Stimulated activated CD4-positive, alpha-beta T cell treated with anti-CD3 and anti-CD28 coated beads, Interleukin-2, amount 100 ng/mL, for 4 hours (primary cell): ENCODE data around the gene MPRIP.

ENCODE experiments used
- DNase-seq: peaks from one replicate; pipeline ENCODE4 v3.0.0-alpha.2; 2020; ENCODE audit warnings: low read depth

The MPRIP gene

DNA sequence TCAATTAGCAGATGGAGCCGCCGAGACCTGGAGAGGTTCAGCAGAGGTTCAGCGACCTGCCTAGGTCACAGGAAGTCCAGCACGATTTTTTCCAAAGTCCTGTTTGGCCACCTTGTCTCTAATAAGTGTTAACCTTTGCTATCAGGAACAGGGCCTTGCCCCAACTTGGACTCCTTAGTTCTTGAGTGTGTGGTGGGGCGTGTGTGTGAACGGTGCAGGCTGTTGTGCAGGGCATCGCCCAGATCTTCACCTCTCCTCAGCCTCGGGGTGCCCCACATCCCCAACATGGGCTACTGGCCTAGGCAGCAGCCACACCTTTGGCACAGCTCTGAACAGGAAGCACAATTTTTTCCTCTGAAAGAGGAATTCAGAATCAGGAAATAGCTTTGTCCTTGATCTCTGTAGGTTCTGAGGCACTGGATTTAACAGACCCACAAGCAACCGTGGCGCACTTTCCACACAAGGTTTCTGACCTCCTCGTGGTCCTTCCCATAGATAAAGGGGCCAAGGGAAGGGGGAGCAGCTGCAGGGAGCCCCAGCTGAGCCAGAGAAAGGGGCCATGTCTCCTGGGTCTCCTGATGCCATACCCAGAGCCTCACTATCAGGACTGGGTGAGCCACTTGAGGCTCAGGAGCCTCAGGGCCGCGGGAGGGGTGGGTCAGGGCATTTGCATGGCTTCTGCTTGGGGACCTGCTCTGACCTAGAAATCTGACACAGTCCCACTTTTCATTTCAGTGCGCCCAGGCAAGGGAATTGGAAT lies 10.4 kb downstream of the MPRIP start:
- no peak for DNase-seq

DNA sequence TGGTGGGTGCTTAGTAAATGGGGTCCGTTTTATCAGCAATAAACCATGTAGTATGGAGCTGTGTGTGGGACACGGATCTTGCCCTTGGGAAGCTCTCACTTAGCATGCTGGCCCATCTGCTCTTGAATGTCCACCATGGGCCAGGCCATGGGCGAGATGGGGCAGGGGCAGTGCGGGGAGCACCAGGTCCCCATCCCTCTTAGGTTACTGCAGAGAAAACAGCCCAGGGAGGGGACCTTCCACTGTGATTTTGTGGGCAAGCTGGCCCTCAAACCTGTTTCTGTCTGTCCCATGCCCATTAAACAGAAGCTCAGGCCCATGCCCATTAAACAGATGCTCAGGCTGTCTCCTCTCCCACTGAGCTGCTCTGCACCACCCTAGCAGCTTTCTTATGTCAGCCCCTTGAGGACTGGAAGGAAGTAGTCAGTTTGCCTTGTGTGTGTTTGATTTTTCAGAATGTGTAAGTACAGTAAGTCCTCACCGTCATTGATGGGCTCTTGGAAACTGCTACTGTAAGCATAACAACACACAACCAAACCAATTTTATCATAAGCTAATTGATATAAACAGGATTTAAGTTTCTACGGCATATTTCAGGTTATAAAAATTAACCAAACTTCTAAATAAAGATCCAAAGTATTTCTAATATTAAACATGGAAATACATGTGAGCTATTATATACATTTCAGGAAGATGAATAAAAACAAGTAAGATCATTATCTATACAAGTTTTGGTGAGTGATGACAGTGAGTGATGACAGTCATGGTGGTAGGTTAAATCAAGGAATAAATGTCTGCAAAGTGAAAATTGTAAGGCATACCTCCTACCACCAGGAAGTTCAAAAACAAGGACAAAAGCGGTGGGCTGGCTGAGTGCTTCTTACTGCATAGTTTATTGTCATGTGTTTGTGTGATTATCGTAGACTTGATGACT lies 11.5 kb downstream of the MPRIP start:
- DNase-seq: no peak

DNA sequence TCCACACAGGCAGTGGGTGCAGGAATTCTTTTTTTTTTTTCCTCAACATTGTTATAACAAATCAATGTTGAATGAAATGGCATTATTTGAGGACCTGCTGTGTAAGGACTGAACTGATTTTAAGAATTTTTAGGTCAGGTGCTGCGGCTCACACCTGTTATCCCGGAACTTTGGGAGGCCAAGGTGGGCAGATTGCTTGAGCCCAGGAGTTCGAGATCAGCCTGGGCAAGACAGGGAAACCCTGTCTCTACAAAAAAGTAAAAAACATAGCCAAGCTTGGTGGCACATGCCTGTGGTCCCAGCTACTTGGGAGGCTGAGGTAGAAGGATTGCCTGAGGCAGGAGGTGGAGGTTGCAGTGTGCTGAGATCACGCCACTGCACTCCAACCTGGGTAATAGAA lies 12.4 kb downstream of the MPRIP start:
- DNase-seq: no peak

DNA sequence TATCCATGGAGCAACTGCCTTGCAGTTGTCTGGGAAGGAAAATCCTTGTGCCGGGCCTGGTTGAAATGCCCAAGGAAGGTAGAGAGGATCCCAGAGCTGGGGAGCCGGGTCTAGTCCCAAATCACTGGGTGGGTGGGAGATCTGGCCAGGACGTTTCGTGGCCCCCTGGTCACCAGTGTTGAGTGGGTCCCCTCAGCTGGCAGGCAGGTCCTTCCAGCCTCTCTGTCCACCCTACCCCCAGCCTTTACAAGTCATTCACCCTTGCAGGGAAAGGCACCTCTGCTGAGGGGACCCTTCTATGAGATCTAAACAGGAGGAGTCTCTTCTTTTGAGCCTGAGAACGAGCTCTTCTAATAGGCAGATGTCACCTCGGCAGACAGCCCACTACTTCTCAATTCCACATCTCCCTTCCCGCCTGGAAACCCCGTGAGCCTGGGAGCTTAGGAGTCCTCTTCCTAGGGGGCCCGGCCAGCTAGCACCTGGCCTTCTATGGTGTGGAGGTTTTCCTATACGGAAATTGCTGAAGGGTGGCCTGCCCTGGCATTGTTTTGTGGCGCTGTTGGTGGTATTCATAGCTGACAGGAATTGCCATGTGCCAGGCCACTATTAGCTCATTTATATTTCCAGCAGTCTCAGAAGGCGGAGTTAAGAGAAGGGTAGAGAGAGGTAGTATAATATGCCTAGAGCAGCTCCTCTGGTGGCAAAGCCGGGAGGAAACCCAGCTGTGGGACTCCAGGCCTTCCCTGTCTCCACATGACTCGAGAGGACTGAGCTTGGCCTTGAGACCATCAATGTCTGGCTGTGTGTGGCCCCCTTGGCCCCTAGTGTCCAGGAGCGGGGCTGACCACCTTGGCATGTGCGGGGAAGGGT lies 13.3 kb downstream of the MPRIP start:
- DNase-seq: no peak

DNA sequence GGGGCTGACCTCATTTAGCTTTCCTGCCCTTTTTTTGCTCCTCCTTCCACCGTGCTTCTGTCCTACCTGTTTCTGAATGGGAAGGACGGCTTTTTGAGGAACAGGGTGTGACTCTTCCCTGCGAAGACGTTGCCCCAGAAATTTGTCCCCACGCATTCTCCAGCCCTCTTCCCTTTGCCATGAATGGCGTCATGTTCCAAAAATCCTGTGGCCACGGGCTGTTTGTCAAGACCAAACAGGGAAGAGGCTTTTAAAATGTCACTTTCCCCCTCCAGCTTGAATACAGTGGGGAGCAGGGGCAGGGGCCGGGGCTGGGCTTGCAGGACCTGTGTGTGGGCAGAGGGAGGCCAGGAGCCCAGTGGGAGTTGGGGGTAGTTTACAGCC lies 13.9 kb downstream of the MPRIP start:
- DNase-seq: no peak

DNA sequence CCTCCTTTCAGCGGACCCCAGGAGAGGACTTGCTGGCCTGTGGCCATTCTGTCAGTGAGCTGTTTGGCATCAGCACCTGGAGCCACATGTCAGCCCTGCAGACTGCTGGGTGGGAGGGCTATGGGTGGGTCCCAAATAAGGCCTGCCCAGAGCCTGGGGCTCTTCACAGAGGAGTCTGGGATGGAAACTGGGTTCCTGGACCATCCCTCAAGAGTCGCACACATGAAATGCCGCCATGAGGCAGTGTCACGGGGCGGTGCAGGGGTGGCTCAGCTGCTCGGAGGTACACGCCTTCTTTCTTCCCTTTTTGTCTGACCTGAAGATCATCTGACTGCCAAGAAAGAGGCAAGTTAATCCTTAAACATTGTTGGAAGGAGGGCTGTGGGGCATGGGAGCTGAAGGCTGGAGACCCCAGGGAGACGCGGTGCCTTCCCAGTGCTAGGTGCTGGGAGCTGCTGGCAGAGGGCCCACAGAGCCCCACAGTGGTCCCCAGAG lies 14.8 kb downstream of the MPRIP start:
- DNase-seq: no peak

DNA sequence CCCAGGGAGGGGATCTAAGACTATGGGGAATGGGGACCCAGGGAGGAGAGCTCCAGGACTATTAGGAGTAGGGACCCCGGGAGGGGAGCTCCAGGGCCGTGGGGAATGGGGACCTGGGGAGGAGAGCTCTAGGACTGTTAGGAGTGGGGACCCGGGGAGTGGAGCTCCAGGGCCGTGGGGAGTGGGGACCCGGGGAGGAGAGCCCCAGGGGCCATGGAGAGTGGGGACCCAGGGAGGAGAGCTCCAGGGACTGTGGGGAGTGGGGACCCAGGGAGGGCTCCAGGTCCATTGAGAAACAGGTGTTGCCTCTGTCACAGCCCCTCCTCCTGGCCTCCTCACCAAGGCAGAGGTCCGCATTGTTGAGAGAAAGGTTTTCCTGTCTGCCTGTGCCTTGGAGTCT lies 16.0 kb downstream of the MPRIP start:
- DNase-seq: no peak

DNA sequence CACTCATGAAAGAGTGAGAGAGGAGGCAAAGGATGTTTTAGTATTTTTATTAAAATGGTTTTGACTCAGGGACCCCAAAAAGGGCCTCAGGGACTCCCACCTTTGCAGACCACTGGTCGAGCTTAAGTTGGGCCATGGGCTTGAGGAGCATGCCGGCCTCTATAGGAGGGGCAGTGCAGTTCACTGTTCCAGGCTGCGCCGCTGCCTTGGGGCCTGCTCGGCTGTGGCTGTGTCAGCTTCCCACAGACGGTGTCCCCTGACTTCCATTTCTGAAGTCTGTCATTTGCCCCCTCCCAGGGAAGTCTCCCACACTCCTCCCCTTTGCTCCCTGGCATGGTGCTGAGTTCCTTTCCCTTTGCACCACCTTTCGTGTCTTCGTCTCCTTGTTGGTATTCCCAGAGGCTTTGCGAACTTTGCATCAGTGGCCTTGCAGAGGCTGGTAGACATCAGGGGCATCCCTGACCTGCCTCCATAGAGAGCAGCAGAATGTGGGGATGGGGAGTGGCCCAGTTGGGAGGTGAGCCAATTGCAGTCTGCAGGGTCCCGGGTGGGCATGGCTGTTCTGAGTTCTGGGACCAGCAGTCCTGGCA lies 17.1 kb downstream of the MPRIP start:
- DNase-seq: no peak

DNA sequence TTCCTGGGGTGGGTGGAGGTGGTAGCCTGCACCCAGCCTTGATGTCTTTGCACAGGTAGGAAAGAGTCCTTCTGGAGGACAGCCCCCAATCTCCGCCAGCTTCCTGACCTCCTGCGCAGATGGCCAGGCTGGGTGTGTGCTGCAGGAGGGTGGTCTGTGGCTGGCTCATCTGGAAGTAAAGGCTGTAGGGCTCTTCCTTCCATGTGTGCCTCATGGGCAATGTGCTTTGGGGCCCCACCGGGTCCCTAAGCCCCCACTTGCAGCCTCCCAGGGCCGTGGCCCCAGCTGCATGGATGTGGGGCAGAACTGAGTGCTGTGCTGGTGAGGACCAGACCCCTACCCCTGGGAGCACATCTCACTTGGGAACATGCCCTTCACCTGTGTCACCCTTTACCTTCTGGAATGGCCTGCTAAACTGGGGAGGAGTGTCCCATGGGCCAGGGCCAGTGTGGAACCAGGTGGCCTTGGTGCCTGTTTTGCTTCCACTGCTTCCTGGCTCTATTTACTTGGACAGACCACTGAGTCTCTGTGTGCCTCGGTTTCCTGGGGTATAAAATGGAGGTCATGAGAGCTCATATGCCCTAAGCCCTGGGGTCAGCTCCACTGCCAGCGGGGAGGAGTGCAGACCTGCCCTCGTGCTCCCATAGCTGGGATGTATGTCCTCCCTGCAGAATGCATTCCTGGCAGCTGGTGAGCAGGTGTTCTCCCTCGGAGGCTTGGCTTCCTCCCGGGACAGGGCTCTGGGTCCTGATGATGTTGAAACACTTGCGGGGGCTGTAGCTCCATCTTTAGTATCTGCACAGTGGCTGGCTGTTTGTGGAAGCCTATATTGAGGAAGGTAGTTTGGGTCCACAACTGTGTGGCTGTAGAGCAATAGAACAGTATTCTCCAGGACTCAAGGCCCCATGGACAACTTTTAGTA lies 18.0 kb downstream of the MPRIP start:
- DNase-seq: no peak

DNA sequence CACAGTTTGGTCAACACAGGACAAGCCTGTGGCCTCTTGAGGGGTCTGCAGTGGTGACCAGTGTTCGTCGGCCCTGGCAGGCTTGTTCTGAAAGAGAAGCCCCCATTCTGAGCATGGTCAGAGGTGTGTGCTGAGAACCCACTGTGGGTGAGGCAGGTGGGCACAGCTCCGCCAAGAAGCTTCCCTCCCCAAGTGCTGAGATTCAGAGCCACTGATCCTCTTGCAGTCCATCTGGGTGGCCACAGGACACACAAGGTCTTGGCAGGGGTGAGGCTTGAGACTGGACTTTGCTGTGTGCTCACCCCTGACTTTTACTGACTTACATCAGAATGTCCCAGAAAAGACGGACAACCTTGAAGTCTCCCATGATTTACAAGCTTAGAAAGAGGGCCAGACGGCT lies 18.7 kb downstream of the MPRIP start:
- DNase-seq: no peak

DNA sequence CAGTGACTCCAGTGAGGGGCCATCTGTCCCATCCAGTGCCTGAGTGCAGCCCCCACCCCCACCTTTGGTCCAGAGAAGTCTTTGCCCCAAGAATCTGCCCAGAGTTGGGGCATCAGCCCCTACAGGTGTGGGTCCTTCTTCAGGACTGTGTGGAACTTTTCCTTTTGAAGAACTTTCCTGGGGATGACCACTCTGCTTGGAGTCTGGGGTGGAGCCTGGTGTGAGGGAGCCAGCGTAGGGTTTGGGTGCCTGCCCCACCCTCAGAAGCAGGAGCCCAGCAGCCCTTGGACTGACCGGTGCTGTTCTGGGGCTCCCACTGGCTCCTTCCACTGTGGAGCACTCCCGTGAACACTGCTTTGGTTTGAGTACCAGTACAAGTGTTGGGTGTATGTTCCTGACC lies 19.3 kb downstream of the MPRIP start:
- DNase-seq: no peak

DNA sequence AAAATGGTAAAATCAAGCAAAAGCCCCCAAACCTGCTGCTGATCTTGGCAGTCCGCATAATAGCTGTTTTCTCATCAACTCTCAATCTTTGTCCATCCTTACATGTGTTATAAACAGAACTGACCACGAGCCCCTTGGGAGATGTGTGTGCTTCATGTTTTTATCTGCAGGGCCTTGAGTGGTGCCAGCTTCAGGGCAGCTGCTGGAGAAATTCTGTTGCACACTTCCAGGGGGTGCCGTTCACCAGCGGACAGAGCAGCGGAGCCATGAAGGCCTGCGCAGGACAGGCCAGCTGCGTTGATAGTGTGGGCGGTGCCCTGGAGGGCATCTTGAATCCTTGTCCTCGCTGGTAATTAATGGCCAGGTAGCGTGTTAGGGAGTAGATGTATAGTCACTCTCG lies 20.1 kb downstream of the MPRIP start:
- no peak for DNase-seq

DNA sequence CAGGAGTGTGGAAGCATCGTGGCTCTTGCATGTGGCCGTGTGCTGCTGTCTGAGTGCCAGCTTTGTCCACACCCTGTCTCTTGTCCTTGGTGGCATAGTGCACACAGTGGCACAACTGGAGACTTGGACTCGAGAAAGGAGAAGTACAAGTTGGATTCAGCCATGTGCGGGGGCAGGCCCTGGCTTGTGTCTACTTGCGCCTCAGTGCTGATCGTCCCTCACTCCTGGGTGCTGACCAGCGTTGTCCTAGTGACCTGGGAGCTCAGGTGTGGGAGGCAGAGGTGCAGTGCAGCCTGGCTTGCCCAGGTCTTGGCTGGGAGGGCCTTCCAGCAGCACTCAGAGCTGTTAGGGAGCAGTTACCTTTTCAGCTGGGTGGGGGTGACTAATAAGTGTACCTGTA lies 20.6 kb downstream of the MPRIP start:
- no peak for DNase-seq

DNA sequence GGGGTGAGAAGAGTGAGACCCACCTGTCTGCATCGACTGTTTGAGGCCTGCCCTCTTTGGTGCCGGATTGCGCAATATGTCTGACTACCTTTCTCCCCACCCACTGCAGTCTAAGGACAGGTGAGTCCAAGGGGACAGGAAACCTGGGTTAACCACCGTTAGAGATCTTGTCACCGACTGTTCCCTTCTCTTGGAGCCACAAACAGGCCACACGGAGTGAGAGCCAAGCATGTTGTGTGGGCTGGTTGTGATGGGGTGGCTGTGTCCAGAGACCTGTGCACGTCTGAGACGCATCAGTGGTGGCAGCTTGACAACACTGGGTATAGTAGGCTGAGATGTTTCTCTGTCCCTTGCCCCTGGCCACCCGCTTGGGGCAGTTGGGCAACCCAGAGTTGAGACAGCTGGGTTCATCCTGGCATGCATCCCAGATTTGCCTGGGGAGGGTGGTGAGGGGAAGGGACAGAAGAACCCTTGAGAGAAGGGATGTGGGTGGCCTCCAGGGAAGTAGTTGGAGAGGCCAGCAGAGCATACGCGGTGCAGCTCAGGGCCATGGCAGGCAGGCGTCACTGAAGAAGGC lies 21.4 kb downstream of the MPRIP start:
- DNase-seq: no peak

DNA sequence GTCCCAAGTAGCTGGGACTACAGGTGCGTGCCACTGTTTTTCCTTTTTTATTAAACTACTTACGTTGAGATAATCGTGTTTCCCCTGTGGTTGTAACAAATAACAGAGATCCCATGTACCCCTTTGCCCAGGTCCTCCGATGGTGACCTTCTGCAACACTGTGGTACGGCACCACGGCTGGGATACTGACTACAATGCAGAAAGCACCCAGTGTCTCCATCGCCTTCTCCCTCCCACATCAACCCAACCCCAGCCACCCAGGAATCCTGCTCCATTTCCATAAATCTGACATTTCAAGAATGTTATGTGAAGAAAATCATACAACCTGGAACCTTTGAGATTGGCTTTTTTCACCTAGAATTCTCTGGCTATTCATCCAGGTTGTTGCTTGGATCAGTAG lies 22.1 kb downstream of the MPRIP start:
- DNase-seq: no peak

DNA sequence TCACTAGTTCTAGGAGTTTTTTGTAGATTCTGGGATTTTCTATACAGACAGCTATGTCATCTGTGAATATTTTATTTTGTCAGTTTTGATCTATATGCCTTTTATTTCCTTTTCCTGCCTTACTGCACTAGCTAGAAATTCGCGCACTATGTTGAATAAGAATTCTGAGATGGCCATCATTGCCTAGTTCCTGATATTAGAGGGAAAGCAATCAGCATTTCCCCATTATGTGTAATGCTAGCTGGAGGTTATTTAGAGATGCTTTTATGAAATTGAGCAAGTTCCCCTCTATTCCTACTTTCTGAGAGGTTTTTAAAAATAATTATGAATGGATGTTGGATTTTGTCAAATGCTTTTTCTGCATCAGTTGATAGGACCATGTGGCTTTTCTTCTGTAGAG lies 23.8 kb downstream of the MPRIP start:
- DNase-seq: no peak

DNA sequence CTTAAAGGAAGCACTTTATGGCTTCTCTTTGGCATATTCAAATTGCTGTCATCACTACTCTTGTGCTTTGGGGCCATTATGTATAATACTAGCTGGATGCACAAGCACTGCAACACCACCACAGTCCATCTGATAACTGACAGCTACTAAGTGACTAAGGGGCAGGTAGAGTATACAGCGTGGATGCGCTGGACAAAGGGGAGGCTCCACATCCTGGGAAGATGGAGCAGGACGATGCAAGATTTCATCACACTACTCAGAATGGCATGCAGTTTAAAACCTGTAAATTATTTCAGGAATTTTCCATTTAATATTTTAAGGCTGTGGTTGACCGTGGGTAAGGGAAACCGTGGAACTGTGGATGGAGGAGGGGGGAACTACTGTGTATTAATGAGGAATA lies 25.0 kb downstream of the MPRIP start:
- no peak for DNase-seq

DNA sequence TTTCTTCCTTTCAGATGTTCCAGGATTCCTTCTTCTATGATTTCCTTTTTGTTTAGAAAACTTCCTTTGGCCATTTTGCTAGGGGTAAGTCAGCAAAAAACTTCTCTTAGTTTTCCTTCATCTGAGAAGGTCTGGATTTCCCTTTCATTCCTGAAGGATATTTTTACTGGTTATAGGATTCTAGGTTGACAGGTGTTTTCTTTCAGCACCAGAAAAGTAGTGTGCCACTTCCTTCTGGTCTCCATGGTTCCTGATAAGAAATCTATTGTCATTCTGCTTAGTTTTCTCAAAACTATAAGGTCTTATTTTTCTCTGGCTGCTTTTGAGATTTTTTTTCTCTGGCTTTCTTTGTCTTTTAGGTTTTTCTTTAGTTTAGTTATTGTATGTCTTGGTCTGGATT lies 27.6 kb downstream of the MPRIP start:
- no peak for DNase-seq

DNA sequence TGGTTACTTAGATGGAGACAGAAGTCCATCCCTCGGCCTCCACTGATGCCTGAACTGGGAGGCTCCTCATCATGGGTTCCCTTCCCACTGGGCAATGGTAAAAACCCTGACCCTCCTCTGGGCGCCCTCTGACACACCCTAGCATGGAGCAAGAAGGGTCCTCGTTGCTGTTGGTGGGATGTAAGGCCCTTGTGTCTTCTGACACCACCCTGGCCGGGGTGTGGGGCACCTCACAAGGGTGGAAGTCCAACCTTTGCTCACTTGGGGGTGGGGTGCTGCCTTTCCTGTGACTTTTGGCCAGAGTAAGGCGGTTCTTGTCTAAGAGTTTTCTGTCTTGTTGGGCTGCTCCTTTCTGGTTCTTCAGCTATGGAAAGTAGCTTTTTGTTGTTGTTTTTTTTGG lies 28.7 kb downstream of the MPRIP start:
- DNase-seq: no peak
